Type B pancreatic cell (in vitro differentiated cells): ENCODE data around the gene CNNM4. TPM values are rescaled to one million over a fixed set of nuclear protein-coding genes. Genes with fewer than 3 reads are reported as not detected.
A peak's percentile ranks its signal among the peaks of the same experiment; 100 is the strongest.

ENCODE experiments used
- DNase-seq: peaks from one replicate; pipeline ENCODE4 v3.0.0; 2021; ENCODE audit warnings: mixed read lengths; ENCODE audit not compliant: unreplicated experiment; ENCODE audit errors: extremely low spot score
- H3K27ac Mint-ChIP-seq: 2 replicates; pipeline ENCODE4 v1.8.0; 2021; ENCODE audit warnings: mild to moderate bottlenecking, mixed read lengths
- H3K27me3 Mint-ChIP-seq: 2 replicates; pipeline ENCODE4 v1.8.0; 2021; ENCODE audit warnings: mixed read lengths
- H3K36me3 Mint-ChIP-seq: 2 replicates; pipeline ENCODE4 v1.8.0; 2021; ENCODE audit warnings: mixed read lengths
- H3K4me1 Mint-ChIP-seq: one replicate; pipeline ENCODE4 v1.8.0; 2021; ENCODE audit warnings: mixed read lengths; ENCODE audit not compliant: unreplicated experiment
- H3K4me3 Mint-ChIP-seq: 2 replicates; pipeline ENCODE4 v1.8.0; 2021; ENCODE audit warnings: mild to moderate bottlenecking, mixed read lengths
- H3K9me3 Mint-ChIP-seq: 2 replicates; pipeline ENCODE4 v1.8.0; 2021; ENCODE audit warnings: mixed read lengths
- CTCF ChIP-seq: fragments of 200-600 bp; sonication (generic); conservative IDR thresholded peaks from 2 replicates; pipeline ENCODE4 v1.5.0; 2021; ENCODE audit warnings: antibody characterized with exemption, mild to moderate bottlenecking
- total RNA-seq: library from RNA; stranded (reverse); gene quantifications from 2 replicates; pipeline ENCODE4 v1.2.1, GENCODE V29; 2021; ENCODE audit warnings: low replicate concordance

Gene CNNM4
- total RNA-seq, 1 donor from 2014 or later: 14.0 TPM

DNA sequence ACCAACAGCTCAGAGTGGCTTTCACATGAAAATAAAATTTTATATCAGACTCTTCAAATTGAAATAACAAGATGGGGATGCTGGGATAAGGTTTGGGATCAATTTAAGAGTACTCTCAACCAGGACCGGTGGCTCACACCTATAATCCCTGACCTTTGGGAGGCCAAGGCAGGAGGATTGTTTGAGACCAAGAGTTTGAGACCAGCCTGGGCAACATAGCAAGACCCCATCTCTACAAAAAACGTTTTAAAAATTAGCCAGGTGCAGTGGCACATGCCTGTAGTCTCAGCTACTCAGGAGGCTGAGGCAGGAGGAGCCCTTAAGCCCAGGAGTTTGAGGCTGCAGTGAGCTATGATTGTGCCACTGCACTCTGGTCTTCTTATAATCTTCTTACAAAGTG lies 23.5 kb upstream of the CNNM4 start:
- no peaks in the 10 kb centered on the region for H3K27me3 Mint-ChIP-seq
- no peak overlapping the region for H3K4me3 Mint-ChIP-seq
- H3K9me3 Mint-ChIP-seq: no peaks in the 10 kb centered on the region
- H3K4me1 Mint-ChIP-seq: peaks cover 38% of the 10 kb centered on the region
- no peak overlapping the region for H3K27ac Mint-ChIP-seq
- no peak for TF ChIP-seq CTCF
- DNase-seq: no peak
- peaks cover 30% of the 10 kb centered on the region for H3K36me3 Mint-ChIP-seq

- H3K4me3 Mint-ChIP-seq: peak overlapping the region; percentile 68
- peaks cover 30% of the 10 kb centered on the region for H3K36me3 Mint-ChIP-seq
- no peaks in the 10 kb centered on the region for H3K9me3 Mint-ChIP-seq
- H3K27ac Mint-ChIP-seq: no peak overlapping the region
- peaks cover 38% of the 10 kb centered on the region for H3K4me1 Mint-ChIP-seq
- no peak for DNase-seq
- no peak for TF ChIP-seq CTCF
- H3K27me3 Mint-ChIP-seq: no peaks in the 10 kb centered on the region
These were observed 22.9 kb upstream of the CNNM4 start for GRCh38 chr2:96737831-96738230.

- no peak for TF ChIP-seq CTCF
- no peak for DNase-seq
- Mint-ChIP-seq H3K36me3 (peaks cover 23% of the 10 kb centered on the region), H3K4me3 (peak overlapping the region; percentile 97), H3K27me3 (no peaks in the 10 kb centered on the region), H3K9me3 (no peaks in the 10 kb centered on the region), H3K4me1 (peaks cover 38% of the 10 kb centered on the region), H3K27ac (peak overlapping the region; percentile 95)
These were observed 21.5 kb upstream of the CNNM4 start for GRCh38 chr2:96739076-96739632.

DNA sequence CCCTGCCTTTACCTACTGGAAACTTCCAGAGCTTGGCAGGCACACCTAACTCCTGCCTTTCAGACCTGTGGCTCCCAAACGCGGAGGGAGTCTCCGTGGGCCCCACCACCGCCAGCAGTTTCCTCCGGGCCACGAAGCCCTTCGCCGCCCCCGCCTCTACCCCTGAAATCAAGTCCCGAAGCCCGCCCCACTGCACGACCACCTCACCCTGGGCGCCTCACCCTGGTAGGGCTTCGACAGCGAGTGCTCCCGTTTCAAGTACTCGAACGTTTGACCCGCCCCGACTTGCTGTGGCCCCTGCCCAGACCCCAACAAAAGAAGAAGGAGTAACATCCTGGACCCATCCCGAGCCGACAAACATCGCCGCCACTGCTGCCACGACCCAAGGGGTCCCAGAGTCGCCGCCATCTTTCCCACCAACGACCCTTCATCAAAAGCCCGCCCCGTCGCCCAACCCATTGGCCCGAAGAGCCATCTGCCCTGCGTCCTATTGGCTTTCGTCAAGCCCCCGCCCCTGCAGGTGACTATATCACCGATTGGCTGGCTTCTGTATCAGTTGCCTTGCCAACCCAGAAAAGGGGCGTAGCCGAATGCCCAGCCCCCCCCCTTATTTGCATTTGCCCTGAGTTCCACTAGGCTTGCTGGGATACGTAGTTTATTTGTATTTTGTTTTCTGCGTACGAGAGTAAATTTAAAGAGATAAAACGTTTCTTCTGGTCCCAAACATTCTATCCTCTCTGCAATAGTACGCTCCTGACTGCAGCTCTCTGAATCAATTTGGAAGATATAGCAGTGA lies 20.9 kb upstream of the CNNM4 start, which contains the start of gene LMAN2L:
Gene LMAN2L, minus strand, starts transcription at position 432 of the 796 bp plus-strand sequence. Its CDS starts 24 bp downstream, at position 408.
- DNase-seq: peak; percentile 93
- Mint-ChIP-seq H3K4me1 (peaks cover 34% of the 10 kb centered on the region), H3K9me3 (no peaks in the 10 kb centered on the region), H3K4me3 (peak within 1 kb of the TSS; percentile 97), H3K36me3 (peaks cover 17% of the 10 kb centered on the region), H3K27ac (peak within 1 kb of the TSS; percentile 95), H3K27me3 (no peaks in the 10 kb centered on the region)
- no peak for TF ChIP-seq CTCF

DNA sequence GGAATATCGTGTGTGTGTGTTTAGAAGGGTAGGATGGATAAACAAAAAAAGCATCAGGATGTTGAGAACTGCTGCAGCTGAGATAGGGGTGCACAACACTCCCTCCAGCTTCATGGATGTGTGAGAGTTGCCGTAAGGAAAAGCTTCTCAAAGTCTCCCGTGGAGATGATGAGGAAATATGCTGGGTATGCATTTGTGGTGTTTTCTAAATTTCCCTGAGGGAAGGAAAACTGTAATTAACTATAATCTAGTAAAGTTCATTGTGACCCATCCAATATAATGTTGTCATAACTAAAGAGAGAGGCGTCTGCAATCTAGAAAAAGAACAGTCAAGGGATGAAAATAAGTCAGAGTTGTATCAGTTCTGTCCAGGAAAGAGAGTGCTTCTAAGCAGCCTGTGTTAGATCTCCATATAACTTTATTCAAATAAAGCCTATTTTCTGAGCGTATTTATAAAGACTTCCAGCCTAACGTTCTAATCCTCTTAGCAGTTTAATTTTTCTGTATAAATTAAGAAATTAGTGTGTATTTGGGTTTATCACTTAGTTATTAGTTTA lies 13.6 kb upstream of the CNNM4 start:
- no peak for TF ChIP-seq CTCF
- H3K27me3 Mint-ChIP-seq: no peaks in the 10 kb centered on the region
- peaks cover 13% of the 10 kb centered on the region for H3K4me1 Mint-ChIP-seq
- no peak overlapping the region for H3K4me3 Mint-ChIP-seq
- no peaks in the 10 kb centered on the region for H3K9me3 Mint-ChIP-seq
- H3K36me3 Mint-ChIP-seq: no peaks in the 10 kb centered on the region
- no peak for DNase-seq
- no peak overlapping the region for H3K27ac Mint-ChIP-seq
